ENCODE results near the gene TSPAN5. TPM values are rescaled to one million over a fixed set of nuclear protein-coding genes. Genes with fewer than 3 reads are reported as not detected.

The TSPAN5 gene
- total and polyA plus RNA-seq, 9 of the 15 experiments (the other 6 are each of a cell fraction or from before 2014, with no cell fraction given) = 0.58 to 6.6 (median 0.73) TPM

DNA sequence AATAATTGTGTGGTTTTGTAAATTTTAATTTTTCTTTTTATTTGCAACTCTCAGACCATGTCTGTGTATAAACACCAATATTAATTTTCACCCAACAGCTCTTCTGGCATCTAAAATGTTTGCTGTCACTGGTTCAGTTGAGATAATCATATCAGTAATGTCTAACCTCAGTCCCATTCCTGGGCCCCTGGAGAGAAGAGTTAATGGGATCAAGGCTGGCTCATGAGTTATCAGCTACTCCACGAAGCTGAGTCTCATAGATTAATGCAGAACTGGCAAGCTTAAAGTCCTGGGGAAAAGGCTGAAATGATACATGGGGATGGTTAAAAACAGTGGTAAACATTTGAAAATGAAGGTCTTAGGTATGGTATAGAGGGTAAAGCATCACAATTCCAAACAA, 28.4 kb upstream of the TSPAN5 start (continued):
- TF ChIP-seq RBFOX2 (IDR thresholded peaks at IDR 0.05; ENCODE audit: low read depth, low read length) (no peak), SAFB (IDR thresholded peaks at IDR 0.05; ENCODE audit: borderline replicate concordance, low read depth, low read length) (no peak), SMC3 (conservative IDR thresholded peaks at IDR 0.05; ENCODE audit: insufficient read depth, low read depth, low read length) (no peak), CC2D1A (IDR thresholded peaks at IDR 0.05) (peak; percentile 81; the same call in 1 of the 2 replicates), REST (IDR thresholded peaks at IDR 0.05; ENCODE audit: borderline replicate concordance) (no peak), REST (CRISPR knock-in tag; IDR thresholded peaks at IDR 0.05; ENCODE audit: low read depth) (no peak), LCOR (CRISPR knock-in tag; IDR thresholded peaks at IDR 0.05) (no peak), NFE2 (IDR thresholded peaks at IDR 0.05; ENCODE audit: low read depth) (no peak), SIRT6 (IDR thresholded peaks at IDR 0.05; ENCODE audit: low read depth, low read length) (no peak), ZNF133 (CRISPR knock-in tag; IDR thresholded peaks at IDR 0.05) (no peak), SETDB1 (IDR thresholded peaks at IDR 0.05; ENCODE audit: low read length) (no peak)
- TF ChIP-seq, protein P1, sequence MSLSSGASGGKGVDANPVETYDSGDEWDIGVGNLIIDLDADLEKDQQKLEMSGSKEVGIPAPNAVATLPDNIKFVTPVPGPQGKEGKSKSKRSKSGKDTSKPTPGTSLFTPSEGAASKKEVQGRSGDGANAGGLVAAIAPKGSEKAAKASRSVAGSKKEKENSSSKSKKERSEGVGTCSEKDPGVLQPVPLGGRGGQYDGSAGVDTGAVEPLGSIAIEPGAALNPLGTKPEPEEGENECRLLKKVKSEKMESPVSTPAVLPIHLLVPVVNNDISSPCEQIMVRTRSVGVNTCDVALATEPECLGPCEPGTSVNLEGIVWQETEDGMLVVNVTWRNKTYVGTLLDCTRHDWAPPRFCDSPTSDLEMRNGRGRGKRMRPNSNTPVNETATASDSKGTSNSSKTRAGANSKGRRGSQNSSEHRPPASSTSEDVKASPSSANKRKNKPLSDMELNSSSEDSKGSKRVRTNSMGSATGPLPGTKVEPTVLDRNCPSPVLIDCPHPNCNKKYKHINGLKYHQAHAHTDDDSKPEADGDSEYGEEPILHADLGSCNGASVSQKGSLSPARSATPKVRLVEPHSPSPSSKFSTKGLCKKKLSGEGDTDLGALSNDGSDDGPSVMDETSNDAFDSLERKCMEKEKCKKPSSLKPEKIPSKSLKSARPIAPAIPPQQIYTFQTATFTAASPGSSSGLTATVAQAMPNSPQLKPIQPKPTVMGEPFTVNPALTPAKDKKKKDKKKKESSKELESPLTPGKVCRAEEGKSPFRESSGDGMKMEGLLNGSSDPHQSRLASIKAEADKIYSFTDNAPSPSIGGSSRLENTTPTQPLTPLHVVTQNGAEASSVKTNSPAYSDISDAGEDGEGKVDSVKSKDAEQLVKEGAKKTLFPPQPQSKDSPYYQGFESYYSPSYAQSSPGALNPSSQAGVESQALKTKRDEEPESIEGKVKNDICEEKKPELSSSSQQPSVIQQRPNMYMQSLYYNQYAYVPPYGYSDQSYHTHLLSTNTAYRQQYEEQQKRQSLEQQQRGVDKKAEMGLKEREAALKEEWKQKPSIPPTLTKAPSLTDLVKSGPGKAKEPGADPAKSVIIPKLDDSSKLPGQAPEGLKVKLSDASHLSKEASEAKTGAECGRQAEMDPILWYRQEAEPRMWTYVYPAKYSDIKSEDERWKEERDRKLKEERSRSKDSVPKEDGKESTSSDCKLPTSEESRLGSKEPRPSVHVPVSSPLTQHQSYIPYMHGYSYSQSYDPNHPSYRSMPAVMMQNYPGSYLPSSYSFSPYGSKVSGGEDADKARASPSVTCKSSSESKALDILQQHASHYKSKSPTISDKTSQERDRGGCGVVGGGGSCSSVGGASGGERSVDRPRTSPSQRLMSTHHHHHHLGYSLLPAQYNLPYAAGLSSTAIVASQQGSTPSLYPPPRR (CRISPR knock-in tag; IDR thresholded peaks at IDR 0.05; ENCODE audit: borderline replicate concordance) = no peak
- TF ChIP-seq, protein P2, sequence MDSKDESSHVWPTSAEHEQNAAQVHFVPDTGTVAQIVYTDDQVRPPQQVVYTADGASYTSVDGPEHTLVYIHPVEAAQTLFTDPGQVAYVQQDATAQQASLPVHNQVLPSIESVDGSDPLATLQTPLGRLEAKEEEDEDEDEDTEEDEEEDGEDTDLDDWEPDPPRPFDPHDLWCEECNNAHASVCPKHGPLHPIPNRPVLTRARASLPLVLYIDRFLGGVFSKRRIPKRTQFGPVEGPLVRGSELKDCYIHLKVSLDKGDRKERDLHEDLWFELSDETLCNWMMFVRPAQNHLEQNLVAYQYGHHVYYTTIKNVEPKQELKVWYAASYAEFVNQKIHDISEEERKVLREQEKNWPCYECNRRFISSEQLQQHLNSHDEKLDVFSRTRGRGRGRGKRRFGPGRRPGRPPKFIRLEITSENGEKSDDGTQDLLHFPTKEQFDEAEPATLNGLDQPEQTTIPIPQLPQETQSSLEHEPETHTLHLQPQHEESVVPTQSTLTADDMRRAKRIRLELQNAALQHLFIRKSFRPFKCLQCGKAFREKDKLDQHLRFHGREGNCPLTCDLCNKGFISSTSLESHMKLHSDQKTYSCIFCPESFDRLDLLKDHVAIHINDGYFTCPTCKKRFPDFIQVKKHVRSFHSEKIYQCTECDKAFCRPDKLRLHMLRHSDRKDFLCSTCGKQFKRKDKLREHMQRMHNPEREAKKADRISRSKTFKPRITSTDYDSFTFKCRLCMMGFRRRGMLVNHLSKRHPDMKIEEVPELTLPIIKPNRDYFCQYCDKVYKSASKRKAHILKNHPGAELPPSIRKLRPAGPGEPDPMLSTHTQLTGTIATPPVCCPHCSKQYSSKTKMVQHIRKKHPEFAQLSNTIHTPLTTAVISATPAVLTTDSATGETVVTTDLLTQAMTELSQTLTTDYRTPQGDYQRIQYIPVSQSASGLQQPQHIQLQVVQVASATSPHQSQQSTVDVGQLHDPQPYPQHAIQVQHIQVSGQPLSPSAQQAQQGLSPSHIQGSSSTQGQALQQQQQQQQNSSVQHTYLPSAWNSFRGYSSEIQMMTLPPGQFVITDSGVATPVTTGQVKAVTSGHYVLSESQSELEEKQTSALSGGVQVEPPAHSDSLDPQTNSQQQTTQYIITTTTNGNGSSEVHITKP (IDR thresholded peaks at IDR 0.05; ENCODE audit: partially characterized antibody) = no peak

Data from K562 (cell line).